Trophoblast cell (in vitro differentiated cells and primary cell): Measurements from ENCODE around the gene MAP2K5. TPM values are rescaled to one million over a fixed set of nuclear protein-coding genes. Genes with fewer than 3 reads are reported as not detected.
A peak's percentile ranks its signal among the peaks of the same experiment; 100 is the strongest.

ENCODE experiments used
- DNase-seq, 2 donors: peaks; one replicate each; pipeline ENCODE4 v3.0.0-alpha.2; 2016
- H2AFZ ChIP-seq: 2 replicates; pipeline ENCODE4 v1.6.1; 2013; ENCODE audit warnings: low read length, moderate library complexity, mild to moderate bottlenecking; ENCODE audit not compliant: insufficient read depth, poor library complexity
- H2AK5ac ChIP-seq: 2 replicates; pipeline ENCODE4 v1.6.1; 2013; ENCODE audit warnings: mild to moderate bottlenecking, low read length
- H2BK120ac ChIP-seq: 2 replicates; pipeline ENCODE4 v1.6.1; 2013; ENCODE audit warnings: low read length, mild to moderate bottlenecking, moderate library complexity; ENCODE audit not compliant: insufficient read depth, poor library complexity
- H2BK12ac ChIP-seq: 2 replicates; pipeline ENCODE4 v1.6.1; 2013; ENCODE audit warnings: mild to moderate bottlenecking, low read length, moderate library complexity
- H2BK5ac ChIP-seq: 2 replicates; pipeline ENCODE4 v1.6.1; 2013; ENCODE audit warnings: low read length, low read depth, moderate library complexity, mild to moderate bottlenecking; ENCODE audit not compliant: poor library complexity
- H3K14ac ChIP-seq: 2 replicates; pipeline ENCODE4 v1.6.1; 2013; ENCODE audit warnings: mild to moderate bottlenecking, low read length
- H3K18ac ChIP-seq: 2 replicates; pipeline ENCODE4 v1.6.1; 2013; ENCODE audit warnings: mild to moderate bottlenecking, low read length
- H3K23ac ChIP-seq: 2 replicates; pipeline ENCODE4 v1.6.1; 2013; ENCODE audit warnings: low read length
- H3K27ac ChIP-seq: 2 replicates; pipeline ENCODE4 v1.5.1; 2013; ENCODE audit warnings: low read depth, mild to moderate bottlenecking, inconsistent platforms, low read length, moderate library complexity
- H3K27me3 ChIP-seq: 2 replicates; pipeline ENCODE4 v1.6.1; 2013; ENCODE audit warnings: inconsistent platforms, mild to moderate bottlenecking, low read length, moderate library complexity; ENCODE audit not compliant: insufficient read depth
- H3K36me3 ChIP-seq, 2 experiments: 1 replicate in 1 of 2; 2 replicates in 1 of 2; pipeline ENCODE4 v1.6.1; 2013; ENCODE audit warnings: low read length in 2 of 2, mild to moderate bottlenecking in 2 of 2, moderate library complexity in 1 of 2; ENCODE audit not compliant: insufficient read depth in 2 of 2, control insufficient read depth in 1 of 2
- H3K4ac ChIP-seq: 2 replicates; pipeline ENCODE4 v1.6.1; 2013; ENCODE audit warnings: low read depth, mild to moderate bottlenecking, low read length, moderate library complexity
- H3K4me1 ChIP-seq, 2 experiments: 1 replicate in 1 of 2; 2 replicates in 1 of 2; pipeline ENCODE4 v1.6.1; 2013; ENCODE audit warnings: low read length in 2 of 2, mild to moderate bottlenecking in 2 of 2, moderate library complexity in 1 of 2; ENCODE audit not compliant: insufficient read depth in 2 of 2, control insufficient read depth in 1 of 2
- H3K4me2 ChIP-seq: 2 replicates; pipeline ENCODE4 v1.6.1; 2013; ENCODE audit warnings: inconsistent platforms, mild to moderate bottlenecking, low read length, moderate library complexity
- H3K4me3 ChIP-seq: 2 replicates; pipeline ENCODE4 v1.5.1; 2013; ENCODE audit warnings: mild to moderate bottlenecking, low read depth, low read length, inconsistent platforms
- H3K79me1 ChIP-seq: one replicate; pipeline ENCODE4 v1.6.1; 2013; ENCODE audit warnings: low read length
- H3K79me2 ChIP-seq: 2 replicates; pipeline ENCODE4 v1.6.1; 2013; ENCODE audit warnings: low read length, mild to moderate bottlenecking; ENCODE audit not compliant: control insufficient read depth, insufficient read depth, poor library complexity
- H3K9ac ChIP-seq: 2 replicates; pipeline ENCODE4 v1.6.1; 2013; ENCODE audit warnings: mild to moderate bottlenecking, low read length
- H3K9me3 ChIP-seq: 2 replicates; pipeline ENCODE4 v1.6.1; 2013; ENCODE audit warnings: low read depth, mild to moderate bottlenecking, control low read depth, inconsistent platforms, low read length; ENCODE audit not compliant: insufficient read depth
- H4K12ac ChIP-seq: 2 replicates; pipeline ENCODE4 v1.6.1; 2013; ENCODE audit warnings: low read depth, mild to moderate bottlenecking, low read length, moderate library complexity
- H4K8ac ChIP-seq: 2 replicates; pipeline ENCODE4 v1.6.1; 2013; ENCODE audit warnings: low read depth, mild to moderate bottlenecking, low read length, moderate library complexity
- H4K91ac ChIP-seq: one replicate; pipeline ENCODE4 v1.6.1; 2013; ENCODE audit warnings: low read depth, mild to moderate bottlenecking, low read length, moderate library complexity
- WGBS: extraction: QIAGEN DNeasy Blood & Tissue Kit; methylation state at CpG from one replicate; pipeline ENCODE4 v1.1.7; 2013; ENCODE audit warnings: missing lambda C conversion rate; ENCODE audit not compliant: insufficient read length, insufficient coverage; ENCODE audit errors: extremely low coverage; 5-methylcytosine and 5-hydroxymethylcytosine counted together
- polyA plus RNA-seq: library from polyadenylated mRNA; stranded (reverse); fragments of 200-250 nt; gene quantifications from 2 replicates; pipeline ENCODE4 v1.2.3, GENCODE V29; 2013

Gene MAP2K5
- 9.7 and 10.7 TPM in 2 replicates for polyA plus RNA-seq

DNA sequence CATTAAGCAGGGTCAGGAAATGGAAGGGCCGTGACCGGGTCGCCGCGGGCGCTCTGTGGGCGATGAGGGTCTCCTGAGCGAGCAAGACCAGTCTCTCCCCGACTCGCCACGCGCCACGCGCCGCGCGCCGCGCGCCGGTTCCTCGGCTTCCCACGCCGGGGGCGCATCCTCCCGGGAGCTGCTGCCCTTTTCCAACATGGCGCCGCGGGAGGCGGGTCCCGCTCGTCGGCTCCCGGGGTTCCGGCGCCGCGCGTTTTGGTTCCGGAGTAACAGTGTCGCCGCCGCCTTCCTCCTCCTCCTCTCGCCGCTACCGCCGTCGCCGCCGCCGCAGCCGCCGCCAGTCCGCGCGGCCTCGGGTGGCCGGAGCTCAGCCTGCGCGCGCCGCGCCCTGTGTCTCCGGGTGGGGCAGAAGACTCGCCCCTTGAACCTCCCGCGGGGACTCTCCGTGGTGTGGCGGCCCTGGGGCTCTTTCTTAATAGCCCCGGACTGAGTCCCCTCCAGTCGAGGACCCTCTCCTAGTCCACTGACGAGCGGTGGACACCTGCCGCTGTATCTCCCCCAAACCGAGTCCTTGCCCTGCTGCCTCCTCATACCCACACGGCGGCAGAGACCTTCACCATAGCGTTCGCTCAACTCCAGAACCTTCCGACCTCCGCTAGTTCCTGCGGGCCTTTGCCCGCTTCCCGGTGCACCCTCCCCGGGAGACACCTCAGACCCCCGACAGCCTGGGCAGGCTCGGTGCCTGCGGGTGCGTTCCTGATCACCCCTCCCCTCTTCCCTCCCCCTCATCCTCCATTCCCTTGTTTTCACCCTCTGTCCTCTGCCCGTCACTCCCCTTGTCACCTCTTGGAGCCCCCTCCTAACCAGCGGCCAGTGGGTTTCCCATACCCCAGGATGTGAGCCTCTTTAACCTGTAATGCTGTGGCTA lies at the start of gene MAP2K5:
Gene MAP2K5, plus strand, starts transcription at position 284 of the 928 bp plus-strand sequence. Its CDS starts 633 bp downstream, at position 917.
- H2AFZ ChIP-seq, result peak within 1 kb of the TSS; percentile 94
- H2AK5ac ChIP-seq, result peak within 1 kb of the TSS; percentile 45
- H3K79me2 ChIP-seq, result peaks cover 4% of the 10 kb centered on the region
- peak; percentile 37 to 63 for DNase-seq
- no CpG with 5 or more reads among the region's 91 CpGs for WGBS
- no peak within 1 kb of the TSS for H3K23ac ChIP-seq
- H3K4ac ChIP-seq, result peak within 1 kb of the TSS; percentile 48
- peak within 1 kb of the TSS; percentile 34 for H2BK120ac ChIP-seq
- peaks cover 7 to 11% of the 10 kb centered on the region in 2 experiments for H3K4me1 ChIP-seq
- peak within 1 kb of the TSS; percentile 88 for H3K18ac ChIP-seq
- peaks cover 3 to 4% of the 10 kb centered on the region in 2 experiments for H3K36me3 ChIP-seq
- peaks cover 4% of the 10 kb centered on the region for H3K79me1 ChIP-seq
- peak within 1 kb of the TSS; percentile 82 for H3K14ac ChIP-seq
- H3K9me3 ChIP-seq, result no peaks in the 10 kb centered on the region
- H2BK12ac ChIP-seq, result no peak within 1 kb of the TSS
- H3K4me2 ChIP-seq, result peak within 1 kb of the TSS; percentile 96
- no peaks in the 10 kb centered on the region for H3K27me3 ChIP-seq
- H3K9ac ChIP-seq, result peak within 1 kb of the TSS; percentile 92
- H4K8ac ChIP-seq, result peak within 1 kb of the TSS; percentile 90
- peak within 1 kb of the TSS; percentile 78 for H4K12ac ChIP-seq
- H3K27ac ChIP-seq, result peak within 1 kb of the TSS; percentile 15
- peak within 1 kb of the TSS; percentile 23 for H2BK5ac ChIP-seq
- peak within 1 kb of the TSS; percentile 72 for H4K91ac ChIP-seq
- H3K4me3 ChIP-seq, result peak within 1 kb of the TSS; percentile 91

GRCh38 chr15:67495585-67495984 lies 46.9 kb upstream of the MAP2K5 start:
- Histone ChIP-seq H3K4ac (no peak overlapping the region), H2BK5ac (no peak overlapping the region), H4K8ac (no peak overlapping the region), H2BK12ac (no peak overlapping the region), H3K4me3 (no peak overlapping the region), H3K79me1 (no peaks in the 10 kb centered on the region), H3K36me3 (no peaks in the 10 kb centered on the region), H4K91ac (no peak overlapping the region), H2AFZ (no peak overlapping the region), H3K9me3 (no peaks in the 10 kb centered on the region), H3K4me2 (no peak overlapping the region), H3K27ac (no peak overlapping the region), H4K12ac (no peak overlapping the region), H3K27me3 (no peaks in the 10 kb centered on the region), H3K18ac (no peak overlapping the region), H2AK5ac (no peak overlapping the region), H3K23ac (no peak overlapping the region), H3K14ac (no peak overlapping the region), H2BK120ac (no peak overlapping the region), H3K79me2 (no peaks in the 10 kb centered on the region), H3K9ac (no peak overlapping the region), H3K4me1 (no peaks in the 10 kb centered on the region)
- no peak for DNase-seq
- no CpG with 5 or more reads among the region's 1 CpG for WGBS

GRCh38 chr15:67501177-67501835 lies 41.2 kb upstream of the MAP2K5 start:
- no peak overlapping the region for H3K4me2 ChIP-seq
- no peak overlapping the region for H2BK12ac ChIP-seq
- H3K9ac ChIP-seq, result no peak overlapping the region
- H3K9me3 ChIP-seq, result no peaks in the 10 kb centered on the region
- WGBS, result no CpG with 5 or more reads among the region's 2 CpGs
- no peak overlapping the region for H2AK5ac ChIP-seq
- H4K8ac ChIP-seq, result no peak overlapping the region
- no peaks in the 10 kb centered on the region for H3K27me3 ChIP-seq
- H2BK5ac ChIP-seq, result no peak overlapping the region
- H2BK120ac ChIP-seq, result no peak overlapping the region
- no peak overlapping the region for H3K4me3 ChIP-seq
- no peak overlapping the region for H3K14ac ChIP-seq
- no peak overlapping the region for H3K23ac ChIP-seq
- H3K79me1 ChIP-seq, result no peaks in the 10 kb centered on the region
- H3K36me3 ChIP-seq, result no peaks in the 10 kb centered on the region
- no peaks in the 10 kb centered on the region for H3K79me2 ChIP-seq
- H3K18ac ChIP-seq, result no peak overlapping the region
- H2AFZ ChIP-seq, result no peak overlapping the region
- H3K4me1 ChIP-seq, result no peaks in the 10 kb centered on the region
- H4K12ac ChIP-seq, result no peak overlapping the region
- no peak overlapping the region for H4K91ac ChIP-seq
- DNase-seq, result peak in 1 of 2 donors; percentile 1
- no peak overlapping the region for H3K27ac ChIP-seq
- no peak overlapping the region for H3K4ac ChIP-seq

GRCh38 chr15:67501836-67502461 lies 40.6 kb upstream of the MAP2K5 start:
- H3K18ac ChIP-seq, result no peak overlapping the region
- no peak overlapping the region for H3K4ac ChIP-seq
- H3K4me3 ChIP-seq, result no peak overlapping the region
- no peak overlapping the region for H3K14ac ChIP-seq
- no peak overlapping the region for H2BK120ac ChIP-seq
- H4K8ac ChIP-seq, result no peak overlapping the region
- no peak overlapping the region for H2BK5ac ChIP-seq
- no peak overlapping the region for H2AFZ ChIP-seq
- no peak for DNase-seq
- no CpG with 5 or more reads among the region's 13 CpGs for WGBS
- H3K4me2 ChIP-seq, result no peak overlapping the region
- H4K91ac ChIP-seq, result no peak overlapping the region
- no peak overlapping the region for H2BK12ac ChIP-seq
- H3K9ac ChIP-seq, result no peak overlapping the region
- no peaks in the 10 kb centered on the region for H3K4me1 ChIP-seq
- H3K36me3 ChIP-seq, result no peaks in the 10 kb centered on the region
- H3K79me2 ChIP-seq, result no peaks in the 10 kb centered on the region
- no peak overlapping the region for H4K12ac ChIP-seq
- no peak overlapping the region for H2AK5ac ChIP-seq
- H3K23ac ChIP-seq, result no peak overlapping the region
- H3K27me3 ChIP-seq, result no peaks in the 10 kb centered on the region
- no peaks in the 10 kb centered on the region for H3K9me3 ChIP-seq
- H3K27ac ChIP-seq, result no peak overlapping the region
- no peaks in the 10 kb centered on the region for H3K79me1 ChIP-seq
